Testis (tissue), 2 donors: ENCODE results near the gene LBP.

Experiments used
- POLR2A ChIP-seq: fragments of 450-650 bp; IDR thresholded peaks from one replicate; pipeline ENCODE4 v1.6.1; 2017; ENCODE audit warnings: antibody characterized with exemption, mild to moderate bottlenecking, moderate library complexity
- TF ChIP-seq, protein P1 (sequence below), 3 experiments: fragments of 450-650 bp in 2 of 3; fragments of 200-600 bp in 1 of 3; sonication (generic) in 1 of 3; IDR thresholded peaks; one replicate each; pipeline ENCODE4 v1.5.1; 2016 to 2019; ENCODE audit warnings: antibody characterized with exemption in 3 of 3, mild to moderate bottlenecking in 2 of 3, moderate library complexity in 1 of 3

DNA sequence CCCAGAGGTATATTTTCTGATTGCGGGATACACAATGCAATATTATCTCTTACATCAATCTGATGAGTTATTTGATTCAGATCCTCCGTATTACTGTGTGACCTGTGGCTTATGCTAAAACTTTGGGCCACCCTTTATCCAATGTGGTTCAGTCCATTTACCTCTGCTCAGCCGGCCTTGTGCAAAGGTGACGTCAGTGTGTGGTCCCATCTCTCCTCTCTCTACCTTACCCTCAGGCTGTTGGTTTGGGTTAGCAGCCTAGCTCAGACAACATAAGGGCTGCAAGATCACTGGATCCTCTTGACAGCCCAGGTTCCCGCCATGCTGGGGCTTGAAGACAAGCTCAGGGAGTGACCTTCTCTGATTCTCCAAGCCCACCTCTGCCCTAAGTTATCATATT lies 55.8 kb downstream of the LBP start:
- TF ChIP-seq, protein P1, sequence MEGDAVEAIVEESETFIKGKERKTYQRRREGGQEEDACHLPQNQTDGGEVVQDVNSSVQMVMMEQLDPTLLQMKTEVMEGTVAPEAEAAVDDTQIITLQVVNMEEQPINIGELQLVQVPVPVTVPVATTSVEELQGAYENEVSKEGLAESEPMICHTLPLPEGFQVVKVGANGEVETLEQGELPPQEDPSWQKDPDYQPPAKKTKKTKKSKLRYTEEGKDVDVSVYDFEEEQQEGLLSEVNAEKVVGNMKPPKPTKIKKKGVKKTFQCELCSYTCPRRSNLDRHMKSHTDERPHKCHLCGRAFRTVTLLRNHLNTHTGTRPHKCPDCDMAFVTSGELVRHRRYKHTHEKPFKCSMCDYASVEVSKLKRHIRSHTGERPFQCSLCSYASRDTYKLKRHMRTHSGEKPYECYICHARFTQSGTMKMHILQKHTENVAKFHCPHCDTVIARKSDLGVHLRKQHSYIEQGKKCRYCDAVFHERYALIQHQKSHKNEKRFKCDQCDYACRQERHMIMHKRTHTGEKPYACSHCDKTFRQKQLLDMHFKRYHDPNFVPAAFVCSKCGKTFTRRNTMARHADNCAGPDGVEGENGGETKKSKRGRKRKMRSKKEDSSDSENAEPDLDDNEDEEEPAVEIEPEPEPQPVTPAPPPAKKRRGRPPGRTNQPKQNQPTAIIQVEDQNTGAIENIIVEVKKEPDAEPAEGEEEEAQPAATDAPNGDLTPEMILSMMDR (IDR thresholded peaks at IDR 0.05), result no peak
- no peak for TF ChIP-seq POLR2A
